Aorta (tissue), 5 donors: ENCODE results near the gene ASPM. TPM values are rescaled to one million over a fixed set of nuclear protein-coding genes. Genes with fewer than 3 reads are reported as not detected.

Experiments used
- ATAC-seq: fragments of 200-7000 bp; cut with Tn5 transposase; one replicate; pipeline ENCODE4 v1.9.1; 2022; ENCODE audit warnings: moderate library complexity; ENCODE audit not compliant: low FRiP score
- DNase-seq, 2 donors: peaks; one replicate each; pipeline ENCODE4 v3.0.0-alpha.2; 2020
- H3K27ac ChIP-seq, 2 donors: one replicate each; pipeline ENCODE4 v1.5.1; 2013; ENCODE audit warnings: low read length in 2 of 2, mild to moderate bottlenecking in 2 of 2, moderate library complexity in 2 of 2, control low read depth in 1 of 2, inconsistent platforms in 1 of 2, low read depth in 1 of 2
- H3K27me3 ChIP-seq, 2 donors: one replicate each; pipeline ENCODE4 v1.6.1; 2013; ENCODE audit warnings: control low read depth in 1 of 2, low read length in 1 of 2, mild to moderate bottlenecking in 1 of 2, moderate library complexity in 1 of 2; ENCODE audit not compliant: insufficient read depth in 2 of 2, control insufficient read depth in 1 of 2
- H3K36me3 ChIP-seq, 2 donors: one replicate each; pipeline ENCODE4 v1.6.1; 2013; ENCODE audit warnings: control low read depth in 1 of 2, low read length in 1 of 2, mild to moderate bottlenecking in 1 of 2; ENCODE audit not compliant: insufficient read depth in 2 of 2, control insufficient read depth in 1 of 2
- H3K4me1 ChIP-seq, 2 donors: one replicate each; pipeline ENCODE4 v1.6.1; 2013; ENCODE audit warnings: low read length in 2 of 2, control low read depth in 1 of 2, mild to moderate bottlenecking in 1 of 2, moderate library complexity in 1 of 2; ENCODE audit not compliant: insufficient read depth in 2 of 2, control insufficient read depth in 1 of 2
- H3K4me3 ChIP-seq, 2 donors: one replicate each; pipeline ENCODE4 v1.5.1; 2013; ENCODE audit warnings: low read length in 2 of 2, control low read depth in 1 of 2, mild to moderate bottlenecking in 1 of 2
- H3K9me3 ChIP-seq: one replicate; pipeline ENCODE4 v1.6.1; 2013; ENCODE audit warnings: mild to moderate bottlenecking, low read length; ENCODE audit not compliant: control insufficient read depth
- WGBS, 2 donors: extraction: QIAGEN DNeasy Blood & Tissue Kit; methylation state at CpG; one replicate each; pipeline ENCODE4 v1.1.7; 2013; 5-methylcytosine and 5-hydroxymethylcytosine counted together
- intact Hi-C, 2 donors: fragments of 100-400 bp; cut with DNase I; formaldehyde crosslinking; loops; one replicate each; pipeline versions ENCODE4 v1.14.2 to v1.15.0; 2022
- polyA plus RNA-seq, 2 donors: library from polyadenylated mRNA; stranded (reverse); fragments of 200-250 nt; gene quantifications; one replicate each; pipeline ENCODE4 v1.2.3, GENCODE V29; 2013
- total RNA-seq, 2 donors: library from RNA; stranded (reverse); fragmentation: NEBNext Ultra II Directional; extraction: Animal tissue kit (Norgen Biotek cat#: 25700); gene quantifications; one replicate each; pipeline ENCODE4 v1.2.1, GENCODE V29; 2021
- donor health status: healthy with polysubstance abuse.
- donor health status: Bipolar disorder and iron deficiency.
- donor health status: DM: no; HTN: no; CAD: no.
- donor health status: DM: no; HTN: no; CAD: no.
- donor health status: DM: yes; HTN: yes; CAD: no.

ASPM gene
- total and polyA plus RNA-seq, 4 donors = 0.15 to 1.6 (median 0.34) TPM

DNA sequence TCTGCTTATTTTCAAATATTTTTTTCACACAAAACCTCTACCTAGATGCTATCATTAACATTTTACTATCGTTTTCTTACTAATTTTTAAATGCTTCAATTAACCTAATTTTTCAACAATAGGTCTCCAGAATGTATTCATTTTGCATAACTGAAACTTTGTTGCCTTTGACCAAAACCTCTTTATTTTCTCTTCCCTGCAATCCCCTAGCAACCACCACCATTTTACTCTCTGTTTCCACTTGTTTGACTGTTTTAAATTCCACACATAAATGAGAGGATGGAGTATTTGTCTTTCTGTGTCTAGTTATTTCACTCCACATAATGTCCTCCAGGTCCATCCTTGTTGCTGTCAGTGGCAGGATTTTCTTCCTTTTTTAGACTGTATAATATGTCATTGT is 69.9 kb downstream of the ASPM start:
- intact Hi-C loops = no loop called here
- Histone ChIP-seq H3K4me3 (no peak overlapping the region), H3K27me3 (no peaks in the 10 kb centered on the region), H3K4me1 (no peaks in the 10 kb centered on the region), H3K9me3 (peaks cover 2% of the 10 kb centered on the region), H3K27ac (no peak overlapping the region), H3K36me3 (no peaks in the 10 kb centered on the region)
- 76 to 80% methylated on average over 1 of the region's 1 CpG for WGBS, 2 donors
- DNase-seq (no peak), ATAC-seq (no peak)

DNA sequence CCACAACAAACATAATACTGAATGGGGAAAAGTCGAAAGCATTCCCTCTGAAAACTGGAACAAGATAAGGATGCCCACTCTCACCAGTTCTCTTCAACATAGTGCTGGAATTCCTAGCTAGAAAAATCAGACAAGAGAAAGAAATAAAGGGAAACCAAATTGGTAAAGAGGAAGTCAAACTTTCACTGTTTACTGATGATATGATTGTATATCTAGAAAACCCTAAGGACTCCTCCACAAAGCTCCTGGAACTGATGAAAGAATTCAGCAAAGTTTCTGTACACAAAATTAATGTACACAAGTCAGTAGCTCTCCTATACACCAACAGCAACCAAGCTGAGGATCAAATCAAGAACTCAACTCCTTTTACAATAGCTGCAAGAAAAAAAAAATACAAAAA is 72.5 kb downstream of the ASPM start:
- Histone ChIP-seq H3K4me3 (no peak overlapping the region), H3K27me3 (no peaks in the 10 kb centered on the region), H3K9me3 (peaks cover 4% of the 10 kb centered on the region), H3K27ac (no peak overlapping the region), H3K36me3 (no peaks in the 10 kb centered on the region), H3K4me1 (no peaks in the 10 kb centered on the region)
- 83 to 89% methylated on average over 1 of the region's 1 CpG for WGBS, 2 donors
- DNase-seq (no peak), ATAC-seq (no peak)
- intact Hi-C loops = no loop called here

DNA sequence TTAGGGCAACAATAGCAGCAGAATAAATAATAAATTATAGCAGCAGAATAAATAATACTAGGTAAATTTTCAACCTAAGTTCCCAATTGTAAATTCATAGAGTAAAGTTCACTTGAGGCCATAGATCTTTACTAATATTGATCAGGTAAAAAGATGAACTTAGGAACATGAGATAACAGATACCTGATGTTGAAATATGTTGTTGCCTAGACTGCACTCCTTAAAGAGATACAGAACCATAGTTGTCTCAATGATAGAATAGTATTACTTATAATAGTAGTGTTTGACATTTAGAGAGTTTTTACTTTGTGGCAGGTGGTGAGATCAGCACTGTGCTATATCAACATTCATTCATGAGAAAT is 79.0 kb downstream of the ASPM start:
- ATAC-seq (no peak), DNase-seq (no peak)
- Histone ChIP-seq H3K4me1 (no peaks in the 10 kb centered on the region), H3K36me3 (no peaks in the 10 kb centered on the region), H3K9me3 (peaks cover 4% of the 10 kb centered on the region), H3K27me3 (no peaks in the 10 kb centered on the region), H3K27ac (no peak overlapping the region), H3K4me3 (no peak overlapping the region)
- intact Hi-C loops = no loop called here

DNA sequence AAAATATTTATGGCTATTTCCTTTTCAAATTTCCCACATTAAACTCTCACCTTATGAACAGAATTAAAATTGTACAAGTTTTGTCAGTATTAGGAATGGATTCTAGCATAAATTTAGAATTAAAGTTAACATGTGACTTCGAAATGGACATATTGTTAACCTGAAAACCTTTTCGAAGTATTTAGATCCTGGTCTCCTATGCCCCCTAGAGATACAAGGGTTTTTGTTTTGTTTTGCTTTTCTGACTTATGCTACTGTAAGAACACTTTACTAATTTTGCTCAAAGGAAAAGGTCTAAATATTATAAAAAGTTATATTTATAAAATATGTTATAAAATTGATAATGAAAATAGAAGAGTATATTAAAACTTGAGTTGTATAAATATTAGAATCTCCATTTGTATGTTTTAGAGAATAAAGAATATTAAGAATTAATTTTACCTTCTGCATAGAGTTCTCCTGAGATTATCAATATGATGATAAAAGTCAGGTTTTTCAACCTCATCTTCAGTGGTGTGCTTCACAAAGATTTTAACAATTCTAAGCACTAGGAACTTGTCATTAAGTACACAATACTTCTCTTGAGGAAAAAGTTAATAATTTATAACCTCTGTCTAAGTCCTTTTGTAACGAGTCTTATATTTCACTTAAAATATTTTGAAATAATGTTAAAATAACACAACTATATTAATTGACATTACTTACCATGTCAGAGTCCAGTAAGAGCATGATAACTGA is 79.6 kb downstream of the ASPM start, which contains the start of gene F13B:
Gene F13B (minus strand): TSS at position 542 of the 738 bp plus-strand sequence. CDS start 37 bp downstream, at position 505.
- Histone ChIP-seq H3K27ac (no peak within 1 kb of the TSS), H3K9me3 (peaks cover 4% of the 10 kb centered on the region), H3K27me3 (no peaks in the 10 kb centered on the region), H3K4me1 (no peaks in the 10 kb centered on the region), H3K4me3 (no peak within 1 kb of the TSS), H3K36me3 (no peaks in the 10 kb centered on the region)
- WGBS, 2 donors = 80 to 81% methylated on average over 3 of the region's 3 CpGs
- intact Hi-C loops = no loop called here
- DNase-seq (no peak), ATAC-seq (no peak)

DNA sequence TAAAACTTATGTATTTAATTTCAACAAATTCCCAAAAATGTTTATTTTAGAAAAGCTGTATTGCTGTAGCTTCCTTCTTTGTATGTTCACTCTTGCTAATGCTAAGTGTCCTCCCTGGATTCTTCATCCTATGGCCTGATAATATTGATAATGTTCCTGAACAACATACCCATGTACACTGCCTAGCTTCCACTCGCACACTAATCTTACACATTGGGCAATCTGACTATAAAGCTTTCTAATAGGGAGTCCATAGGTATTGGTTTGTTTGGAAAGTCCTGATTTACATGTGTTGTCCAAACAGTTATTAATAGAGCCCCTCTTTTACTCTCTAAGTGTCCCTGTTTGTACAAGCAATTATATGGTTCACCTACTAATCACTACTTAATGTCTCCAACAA is 80.2 kb downstream of the ASPM start:
- no peaks in the 10 kb centered on the region for H3K4me1 ChIP-seq
- no peaks in the 10 kb centered on the region for H3K27me3 ChIP-seq
- ATAC-seq (no peak), DNase-seq (no peak)
- no peak overlapping the region for H3K4me3 ChIP-seq
- 92 to 98% methylated on average over 1 of the region's 1 CpG for WGBS, 2 donors
- H3K27ac ChIP-seq = no peak overlapping the region
- intact Hi-C loops = no loop called here
- H3K36me3 ChIP-seq = no peaks in the 10 kb centered on the region
- peaks cover 4% of the 10 kb centered on the region for H3K9me3 ChIP-seq

DNA sequence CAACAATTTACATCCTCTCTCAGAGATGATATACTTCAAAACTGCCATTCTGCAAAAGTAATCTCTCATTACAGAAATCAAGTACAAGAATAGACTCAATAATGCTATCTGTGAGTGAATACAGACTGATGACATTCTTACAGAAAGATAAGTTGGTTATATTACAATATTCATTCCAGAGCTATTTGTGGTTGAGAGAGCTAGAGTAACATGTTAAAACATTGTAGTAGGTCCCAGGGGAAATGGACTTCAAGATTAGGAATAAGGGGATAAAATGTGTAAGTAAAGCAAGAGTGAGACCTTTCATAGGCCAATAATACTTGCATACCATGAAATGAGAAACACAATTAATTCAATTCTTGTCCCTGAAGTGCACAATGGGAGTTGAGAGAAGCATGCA is 80.9 kb downstream of the ASPM start:
- Histone ChIP-seq H3K4me1 (no peaks in the 10 kb centered on the region), H3K27me3 (no peaks in the 10 kb centered on the region), H3K9me3 (peaks cover 4% of the 10 kb centered on the region), H3K36me3 (no peaks in the 10 kb centered on the region), H3K4me3 (no peak overlapping the region), H3K27ac (no peak overlapping the region)
- intact Hi-C loops = no loop called here
- ATAC-seq (no peak), DNase-seq (no peak)

DNA sequence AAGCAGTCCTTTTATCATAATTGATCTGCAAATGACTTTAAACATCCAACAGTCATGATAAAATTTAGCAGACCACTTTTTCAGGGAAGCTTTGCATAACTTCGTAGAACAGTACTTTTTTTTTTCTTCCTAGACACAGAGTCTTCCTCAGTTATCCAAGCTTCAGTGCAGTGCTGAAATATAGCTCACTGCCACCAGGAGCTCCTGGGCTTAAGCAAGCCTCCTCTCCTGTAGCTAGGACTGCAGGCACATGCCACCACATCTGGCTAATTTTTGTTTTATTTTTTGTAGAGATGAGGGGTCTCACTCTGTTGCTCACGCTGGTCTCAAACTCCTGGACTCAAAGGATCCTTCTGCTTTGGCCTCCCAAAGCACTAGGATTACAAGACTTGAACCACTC is 83.3 kb downstream of the ASPM start:
- no peak overlapping the region for H3K27ac ChIP-seq
- WGBS, 2 donors = 68 to 73% methylated on average over 2 of the region's 2 CpGs
- DNase-seq (no peak), ATAC-seq (no peak)
- H3K4me1 ChIP-seq = no peaks in the 10 kb centered on the region
- no peaks in the 10 kb centered on the region for H3K9me3 ChIP-seq
- H3K36me3 ChIP-seq = no peaks in the 10 kb centered on the region
- H3K27me3 ChIP-seq = no peaks in the 10 kb centered on the region
- H3K4me3 ChIP-seq = no peak overlapping the region
- intact Hi-C loops = no loop called here

DNA sequence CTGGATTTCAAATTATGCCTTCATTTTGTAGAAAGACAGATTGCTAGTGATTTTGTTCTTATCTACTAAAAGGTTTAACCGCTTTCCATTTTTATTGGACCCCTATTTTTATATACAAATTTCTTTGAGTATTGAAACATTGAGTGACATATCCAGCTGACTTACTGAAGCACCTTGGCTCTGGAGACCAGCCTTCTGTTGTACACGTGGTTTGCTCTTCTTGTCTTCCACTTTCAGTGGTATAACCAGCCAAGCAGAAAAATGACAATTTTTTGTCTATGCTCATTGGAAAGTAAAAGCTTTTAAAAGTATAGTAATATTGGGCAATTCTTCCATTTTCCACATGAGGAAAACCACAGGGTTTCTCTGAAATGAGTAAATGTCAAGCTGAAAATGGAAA is 83.8 kb downstream of the ASPM start:
- Histone ChIP-seq H3K27me3 (no peaks in the 10 kb centered on the region), H3K4me3 (no peak overlapping the region), H3K27ac (no peak overlapping the region), H3K36me3 (no peaks in the 10 kb centered on the region), H3K4me1 (no peaks in the 10 kb centered on the region), H3K9me3 (no peaks in the 10 kb centered on the region)
- DNase-seq = no peak
- ATAC-seq = no peak
- WGBS, 2 donors = 79 to 92% methylated on average over 2 of the region's 2 CpGs
- intact Hi-C loops = no loop called here

DNA sequence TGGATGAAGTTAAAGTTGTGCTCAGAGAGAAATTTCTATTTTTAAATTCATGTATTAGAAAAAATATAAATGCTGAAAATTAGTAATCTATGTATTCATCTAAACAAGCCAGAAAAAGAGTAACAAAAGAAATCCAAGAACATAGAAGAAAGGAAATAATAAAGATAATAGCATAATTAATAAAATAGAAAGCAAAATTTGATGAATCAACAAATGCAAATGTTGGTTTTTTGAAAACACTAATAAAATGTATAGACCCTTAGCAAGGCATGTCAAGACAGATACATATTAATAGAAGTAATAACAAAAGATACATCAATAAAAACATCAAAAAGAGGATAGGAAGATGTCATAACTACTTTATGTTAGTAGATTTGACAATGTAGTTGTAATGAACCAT is 97.4 kb downstream of the ASPM start:
- Histone ChIP-seq H3K9me3 (no peaks in the 10 kb centered on the region), H3K27me3 (no peaks in the 10 kb centered on the region), H3K4me3 (no peak overlapping the region), H3K27ac (no peak overlapping the region), H3K4me1 (no peaks in the 10 kb centered on the region), H3K36me3 (no peaks in the 10 kb centered on the region)
- DNase-seq = no peak
- intact Hi-C loops = no loop called here
- ATAC-seq = no peak
